BLaER1 treated with 17β-estradiol and CSF1 and Interleukin-3, amounts not matched to agents 10 nM and 100 nM (cell line): Measurements from ENCODE around the gene RUFY2.

ENCODE experiments used
- H3K27ac ChIP-seq, 11 experiments: shearing (Covaris generic); formaldehyde crosslinking; 2 replicates each; pipeline ENCODE4 v1.8.1; 2022
- H3K27me3 ChIP-seq, 11 experiments: shearing (Covaris generic); formaldehyde crosslinking; 2 replicates each; pipeline ENCODE4 v1.8.1; 2022
- H3K36me3 ChIP-seq, 11 experiments: shearing (Covaris generic); formaldehyde crosslinking; 2 replicates each; pipeline ENCODE4 v1.8.1; 2022
- H3K4me1 ChIP-seq, 10 experiments: shearing (Covaris generic); formaldehyde crosslinking; 2 replicates each; pipeline ENCODE4 v1.8.1; 2022
- H3K4me2 ChIP-seq, 11 experiments: shearing (Covaris generic); formaldehyde crosslinking; 2 replicates each; pipeline ENCODE4 v1.8.1; 2022
- H3K4me3 ChIP-seq, 10 experiments: shearing (Covaris generic); formaldehyde crosslinking; 2 replicates each; pipeline ENCODE4 v1.8.1; 2022
- H3K9ac ChIP-seq, 11 experiments: shearing (Covaris generic); formaldehyde crosslinking; 2 replicates each; pipeline ENCODE4 v1.8.1; 2022
- H3K9me3 ChIP-seq, 11 experiments: shearing (Covaris generic); formaldehyde crosslinking; replicated peaks in 1 of 11; 2 replicates each; pipeline ENCODE4 v1.8.1; 2022
- H4K20me1 ChIP-seq, 11 experiments: shearing (Covaris generic); formaldehyde crosslinking; 2 replicates each; pipeline ENCODE4 v1.8.1; 2022
- Cebpa-rat ChIP-seq, 11 experiments: shearing (Covaris generic); IDR thresholded peaks; 2 replicates each; pipeline ENCODE4 v1.8.1; 2022

RUFY2 gene

GRCh38 chr10:68345621-68346020 lies 61.5 kb downstream of the RUFY2 start:
- Histone ChIP-seq H3K9ac (no peak overlapping the region), H3K36me3 (peaks cover 67 to 95% (median 78%) of the 10 kb centered on the region in 11 experiments), H3K9me3 (no peaks in the 10 kb centered on the region), H3K4me1 (no peaks in the 10 kb centered on the region), H4K20me1 (peaks cover 53 to 87% (median 75%) of the 10 kb centered on the region in 11 experiments), H3K4me2 (no peak overlapping the region), H3K4me3 (no peak overlapping the region), H3K27ac (no peak overlapping the region), H3K27me3 (no peaks in the 10 kb centered on the region)
- no peak for TF ChIP-seq Cebpa-rat (IDR thresholded peaks at IDR 0.05)

- peaks cover 75 to 100% (median 96%) of the 10 kb centered on the region in 11 experiments for H4K20me1 ChIP-seq
- H3K4me1 ChIP-seq, result peaks cover 0 to 5% (median 0%) of the 10 kb centered on the region in 10 experiments; a peak in 1 of 20 replicates
- no peaks in the 10 kb centered on the region for H3K27me3 ChIP-seq
- peaks cover 82 to 100% (median 94%) of the 10 kb centered on the region in 11 experiments for H3K36me3 ChIP-seq
- no peak overlapping the region for H3K27ac ChIP-seq
- TF ChIP-seq Cebpa-rat (IDR thresholded peaks at IDR 0.05), result no peak
- H3K9ac ChIP-seq, result peak overlapping the region in 1 of 11 experiments; percentile 43; a peak in 1 of 22 replicates
- H3K9me3 ChIP-seq, result no peaks in the 10 kb centered on the region
- H3K4me2 ChIP-seq, result no peak overlapping the region
- no peak overlapping the region for H3K4me3 ChIP-seq
These were observed 64.1 kb downstream of the RUFY2 start for GRCh38 chr10:68342909-68343516.

GRCh38 chr10:68340358-68341080 lies 66.6 kb downstream of the RUFY2 start:
- Histone ChIP-seq H3K4me2 (no peak overlapping the region), H3K4me1 (peaks cover 16 to 30% (median 19%) of the 10 kb centered on the region in 10 experiments), H3K36me3 (peaks cover 90 to 100% (median 98%) of the 10 kb centered on the region in 11 experiments), H3K9ac (no peak overlapping the region), H3K27ac (no peak overlapping the region), H3K9me3 (no peaks in the 10 kb centered on the region), H3K27me3 (no peaks in the 10 kb centered on the region), H3K4me3 (no peak overlapping the region), H4K20me1 (peaks cover 96 to 100% (median 100%) of the 10 kb centered on the region in 11 experiments)
- no peak for TF ChIP-seq Cebpa-rat (IDR thresholded peaks at IDR 0.05)

GRCh38 chr10:68336754-68337351 lies 70.2 kb downstream of the RUFY2 start:
- no peaks in the 10 kb centered on the region for H3K27me3 ChIP-seq
- TF ChIP-seq Cebpa-rat (IDR thresholded peaks at IDR 0.05), result no peak
- H3K36me3 ChIP-seq, result peaks cover 60 to 83% (median 68%) of the 10 kb centered on the region in 11 experiments
- no peak overlapping the region; a peak in 1 of 22 replicates for H3K27ac ChIP-seq
- H3K9ac ChIP-seq, result peak overlapping the region in 1 of 11 experiments; percentile 99; a peak in 1 of 22 replicates
- peaks cover 19 to 40% (median 27%) of the 10 kb centered on the region in 10 experiments for H3K4me1 ChIP-seq
- peak overlapping the region in 8 of 10 experiments; percentile 6 to 95 (median 88); a peak in 9 of 20 replicates for H3K4me3 ChIP-seq
- peak overlapping the region; percentile 83 to 99 (median 92) for H3K4me2 ChIP-seq
- no peaks in the 10 kb centered on the region for H3K9me3 ChIP-seq
- H4K20me1 ChIP-seq, result peaks cover 90 to 94% (median 93%) of the 10 kb centered on the region in 11 experiments

- Histone ChIP-seq H3K4me2 (peak overlapping the region; percentile 83 to 99 (median 92)), H3K9ac (peak overlapping the region; percentile 97 to 100 (median 99)), H4K20me1 (peaks cover 70 to 74% (median 73%) of the 10 kb centered on the region in 11 experiments), H3K4me1 (peaks cover 36 to 53% (median 41%) of the 10 kb centered on the region in 10 experiments), H3K27me3 (no peaks in the 10 kb centered on the region), H3K27ac (peak overlapping the region in 5 of 11 experiments; percentile 3 to 100 (median 98); a peak in 6 of 22 replicates), H3K9me3 (peaks cover 0 to 8% (median 0%) of the 10 kb centered on the region in 11 experiments; a peak in 3 of 22 replicates), H3K36me3 (peaks cover 40 to 64% (median 48%) of the 10 kb centered on the region in 11 experiments), H3K4me3 (peak overlapping the region; percentile 65 to 95 (median 89))
- no peak for TF ChIP-seq Cebpa-rat (IDR thresholded peaks at IDR 0.05)
These were observed 72.2 kb downstream of the RUFY2 start for GRCh38 chr10:68334672-68335467.

GRCh38 chr10:68333440-68334431 lies 73.3 kb downstream of the RUFY2 start:
- Histone ChIP-seq H3K27ac (peak overlapping the region; percentile 98 to 100 (median 99); a peak in 21 of 22 replicates), H3K4me1 (peaks cover 43 to 63% (median 51%) of the 10 kb centered on the region in 10 experiments)
- no peak for TF ChIP-seq Cebpa-rat (IDR thresholded peaks at IDR 0.05)

GRCh38 chr10:68333058-68333395 lies 74.0 kb downstream of the RUFY2 start:
- Histone ChIP-seq H3K4me1 (peaks cover 51 to 70% (median 58%) of the 10 kb centered on the region in 10 experiments), H4K20me1 (peaks cover 52 to 56% (median 54%) of the 10 kb centered on the region in 11 experiments), H3K27ac (peak overlapping the region; percentile 98 to 100 (median 99))

More at GRCh38 chr10:68333440-68334431, 73.3 kb downstream of the RUFY2 start:
- Histone ChIP-seq H3K4me2 (peak overlapping the region; percentile 83 to 99 (median 92)), H3K36me3 (peaks cover 29 to 52% (median 37%) of the 10 kb centered on the region in 11 experiments), H3K9me3 (peaks cover 0 to 8% (median 0%) of the 10 kb centered on the region in 11 experiments; a peak in 3 of 22 replicates), H4K20me1 (peaks cover 59 to 63% (median 61%) of the 10 kb centered on the region in 11 experiments), H3K4me3 (peak overlapping the region; percentile 65 to 95 (median 89)), H3K9ac (peak overlapping the region; percentile 97 to 100 (median 99)), H3K27me3 (no peaks in the 10 kb centered on the region)

More at GRCh38 chr10:68333058-68333395, 74.0 kb downstream of the RUFY2 start:
- Histone ChIP-seq H3K9me3 (peaks cover 0 to 8% (median 0%) of the 10 kb centered on the region in 11 experiments; a peak in 3 of 22 replicates), H3K4me3 (peak overlapping the region; percentile 65 to 95 (median 89)), H3K27me3 (no peaks in the 10 kb centered on the region), H3K9ac (peak overlapping the region; percentile 97 to 100 (median 99)), H3K4me2 (peak overlapping the region; percentile 83 to 99 (median 92)), H3K36me3 (peaks cover 22 to 45% (median 30%) of the 10 kb centered on the region in 11 experiments; a peak in 19 of 22 replicates)
- no peak for TF ChIP-seq Cebpa-rat (IDR thresholded peaks at IDR 0.05)
